NCI-H1092 (cell line): ENCODE data around the gene POLR1A.

Source experiments
- DNase-seq: peaks from one replicate; lab custom pipeline; 2025; lab: John Stamatoyannopoulos, UW

Gene POLR1A

DNA sequence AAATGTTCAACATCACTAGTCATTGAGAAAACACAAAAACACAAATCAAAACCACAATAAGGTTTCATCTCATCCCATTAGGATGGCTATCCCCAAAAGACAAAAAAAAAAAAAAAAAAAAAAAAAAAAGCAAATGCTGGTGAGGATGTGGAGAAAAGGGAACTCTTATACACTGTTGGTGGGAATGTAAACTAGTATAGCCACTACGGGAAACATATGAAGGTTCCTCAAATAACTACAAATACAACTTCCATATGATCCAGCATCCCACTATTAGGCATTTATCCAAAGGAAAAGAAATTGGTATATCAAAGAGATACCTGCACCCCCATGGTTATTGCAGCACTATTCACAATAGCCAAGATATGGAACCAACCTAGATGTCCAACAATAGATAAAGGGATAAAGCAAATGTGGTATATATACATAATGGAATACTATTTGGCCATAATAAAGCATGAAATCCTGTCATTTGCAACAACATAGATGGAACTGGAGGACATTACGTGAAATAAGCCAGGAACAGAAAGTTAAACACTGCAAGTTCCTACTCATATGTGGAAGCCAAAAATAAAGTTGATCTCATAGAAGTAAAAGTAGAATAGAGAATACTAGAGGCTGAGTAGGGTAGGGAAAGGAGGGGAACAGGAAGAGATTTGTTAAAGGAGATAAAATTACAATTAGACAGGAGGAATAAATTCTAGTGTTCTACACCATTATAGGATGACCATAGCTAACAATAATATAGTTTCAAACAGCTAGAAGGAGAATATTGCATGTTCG is 8.4 kb downstream of the POLR1A start:
- no peak for DNase-seq

DNA sequence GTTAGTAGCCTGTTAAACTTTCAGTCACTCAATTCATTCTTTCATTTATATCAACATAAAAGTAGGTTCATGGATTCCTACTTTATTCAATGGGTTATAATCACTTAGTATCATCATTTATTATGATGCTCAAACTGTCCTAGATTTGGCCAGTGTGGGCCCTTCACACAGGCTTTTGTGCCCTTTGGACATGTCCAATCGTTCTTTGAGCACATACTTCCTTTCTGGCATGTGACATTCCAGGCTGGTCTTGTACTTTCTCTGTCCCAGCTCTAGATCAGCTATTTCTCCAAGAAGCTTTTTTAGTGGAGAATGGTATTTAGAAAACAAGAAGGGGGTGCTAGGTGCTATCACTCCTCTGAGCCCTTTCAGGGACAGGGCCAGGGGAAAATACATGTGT is 11.5 kb downstream of the POLR1A start:
- no peak for DNase-seq

DNA sequence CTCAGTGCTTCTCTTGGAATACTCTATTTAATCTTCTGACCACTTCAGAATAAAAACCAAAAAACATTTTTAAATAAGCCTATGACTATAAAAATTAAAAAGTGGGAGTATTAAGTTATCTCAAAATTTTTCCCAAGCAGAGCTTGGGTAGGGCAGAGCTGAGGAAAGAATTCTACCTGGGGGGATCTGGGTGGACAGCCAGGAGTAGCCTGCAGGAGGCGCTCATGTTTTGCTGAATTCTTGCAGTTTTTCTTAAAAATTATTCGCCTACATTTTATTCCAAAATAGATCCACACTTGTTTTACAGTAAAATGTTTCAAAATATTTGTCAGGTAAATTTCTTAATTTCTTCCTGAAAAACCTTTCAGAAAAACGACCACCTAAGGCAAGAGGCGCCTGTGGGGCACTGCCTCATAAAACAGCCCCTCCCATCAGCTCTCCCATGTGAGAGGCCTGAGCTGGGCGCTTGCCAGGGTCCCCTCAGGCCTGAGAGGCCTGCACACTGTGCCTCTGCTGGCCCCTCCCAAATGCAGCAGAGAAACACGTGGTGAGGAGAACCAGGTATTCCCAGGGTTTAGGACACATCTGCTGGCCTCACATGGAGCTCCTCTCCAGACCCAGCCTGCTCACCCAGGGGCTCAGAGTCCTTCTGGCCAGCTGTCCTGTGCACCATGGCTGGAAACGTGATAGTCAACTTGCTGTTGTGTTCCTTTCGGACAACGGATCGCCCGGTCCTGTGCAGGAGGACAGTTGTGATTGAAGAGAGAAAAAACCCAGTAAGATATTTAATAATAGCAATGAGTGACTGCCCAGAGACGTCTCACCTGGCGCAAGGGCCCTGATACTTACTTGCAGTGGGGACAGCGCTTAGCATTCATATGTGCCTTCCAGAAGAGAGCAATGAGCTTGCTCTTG is 17.5 kb downstream of the POLR1A start:
- no peak for DNase-seq

DNA sequence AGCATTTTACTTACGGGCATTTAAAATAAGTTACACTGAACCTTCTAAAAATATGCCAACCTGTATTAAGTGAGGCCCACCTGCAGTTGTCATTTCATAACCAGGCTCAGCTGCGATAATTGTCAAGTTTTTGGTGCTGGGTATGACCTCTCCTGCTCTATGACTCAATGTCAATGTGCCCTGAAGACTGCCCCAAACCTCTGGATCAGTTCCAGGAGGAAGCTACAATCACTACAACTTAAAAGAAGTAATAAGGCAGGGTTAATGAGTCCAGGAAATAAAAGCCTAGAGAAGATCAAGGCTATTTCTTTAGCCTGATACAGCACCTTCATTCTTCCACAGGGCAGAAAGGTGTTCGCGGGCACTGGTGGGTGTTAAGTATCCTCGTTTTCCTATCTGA is 22.9 kb downstream of the POLR1A start:
- no peak for DNase-seq

GRCh38 chr2:86081724-86082123 is 24.0 kb downstream of the POLR1A start:
- no peak for DNase-seq

DNA sequence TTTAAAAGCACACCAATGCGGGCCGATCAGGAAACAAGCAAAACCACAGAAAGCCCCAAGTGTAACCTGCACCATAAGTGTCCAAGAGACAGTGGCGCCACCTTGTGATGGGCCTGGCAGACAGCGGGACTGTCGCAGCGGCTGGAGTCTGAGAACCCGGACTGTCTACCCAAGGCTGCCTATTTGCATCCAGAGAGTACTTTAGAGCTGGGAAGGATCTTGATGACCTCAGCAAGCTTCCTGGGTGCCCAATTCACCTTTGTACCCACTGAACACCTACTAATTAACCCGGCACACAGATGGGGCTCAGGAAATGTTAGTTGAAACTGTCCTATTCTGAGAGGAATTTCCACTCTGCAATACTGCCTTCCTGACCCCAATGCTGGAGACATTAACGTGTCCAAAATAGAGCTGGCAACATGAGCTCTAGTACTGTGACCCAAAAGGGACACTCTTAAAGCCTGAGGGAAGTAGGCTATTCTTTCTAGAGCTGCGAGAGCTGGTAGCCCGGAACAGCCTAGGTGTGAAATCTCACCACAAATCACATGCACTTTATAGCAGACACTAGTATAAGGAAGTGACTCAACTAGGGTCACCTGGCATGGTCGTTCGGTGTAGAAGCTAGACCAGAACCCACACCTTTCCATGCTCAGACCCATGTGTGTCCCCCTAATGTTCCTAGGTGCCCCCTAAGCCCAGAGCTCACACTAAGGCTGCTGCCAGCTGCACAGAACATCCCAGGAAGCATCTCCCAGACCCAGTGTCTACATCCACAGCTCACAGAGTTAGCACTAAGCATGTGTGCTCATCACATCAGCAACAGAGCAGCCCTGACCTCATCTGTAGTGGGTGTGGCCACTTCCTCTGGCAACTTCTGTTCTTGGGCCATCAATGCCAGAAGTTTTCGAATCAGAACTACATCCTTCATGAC is 25.4 kb downstream of the POLR1A start:
- peak; percentile 27 for DNase-seq

GRCh38 chr2:86078774-86079545 is 26.7 kb downstream of the POLR1A start:
- DNase-seq: peak; percentile 19

GRCh38 chr2:86075886-86076285 is 29.8 kb downstream of the POLR1A start:
- no peak for DNase-seq

DNA sequence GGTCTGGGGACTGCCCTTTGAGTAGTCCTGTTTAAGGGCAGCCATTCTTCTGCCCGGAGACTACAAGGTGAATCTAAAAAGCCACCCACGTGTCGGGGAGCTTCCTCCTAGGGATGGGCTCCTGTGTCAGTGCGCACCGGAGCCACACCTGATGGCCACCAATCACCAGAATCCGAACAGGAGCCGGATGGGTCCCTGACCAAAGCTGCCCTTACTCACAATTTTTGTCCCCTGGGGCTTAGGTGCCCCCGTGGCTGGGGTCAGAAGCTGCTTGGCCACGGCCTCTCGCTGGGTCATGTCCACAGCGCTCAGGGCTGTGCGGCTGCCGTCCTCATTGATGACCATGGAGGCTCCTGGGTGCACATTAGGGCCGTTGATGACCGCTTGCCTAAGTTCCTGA is 30.9 kb downstream of the POLR1A start:
- no peak for DNase-seq

DNA sequence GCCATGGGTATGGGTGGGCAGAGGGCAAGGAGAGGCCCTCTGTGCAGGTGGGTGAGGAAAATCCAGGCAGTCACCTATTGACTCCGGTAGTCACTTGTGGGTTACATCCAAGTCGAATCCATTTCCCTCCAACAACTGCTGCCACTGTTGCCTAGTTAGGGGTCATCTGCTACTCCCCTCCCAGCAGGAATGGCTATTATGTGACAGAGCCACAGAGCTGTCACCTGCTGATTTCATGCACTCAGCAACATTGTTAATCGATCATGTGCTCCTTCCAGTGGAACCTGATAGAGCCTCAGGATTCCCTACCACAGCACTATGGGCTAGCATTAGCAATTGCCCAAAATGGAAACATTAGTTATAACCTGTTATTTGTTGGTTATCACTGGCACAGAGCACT is 31.4 kb downstream of the POLR1A start:
- DNase-seq: no peak

GRCh38 chr2:86073225-86073624 is 32.5 kb downstream of the POLR1A start:
- DNase-seq: no peak

- peak; percentile 66 for DNase-seq
Observed at GRCh38 chr2:86072271-86072858, 33.3 kb downstream of the POLR1A start.

- DNase-seq: no peak
Observed at GRCh38 chr2:86070868-86071267, 34.8 kb downstream of the POLR1A start.

DNA sequence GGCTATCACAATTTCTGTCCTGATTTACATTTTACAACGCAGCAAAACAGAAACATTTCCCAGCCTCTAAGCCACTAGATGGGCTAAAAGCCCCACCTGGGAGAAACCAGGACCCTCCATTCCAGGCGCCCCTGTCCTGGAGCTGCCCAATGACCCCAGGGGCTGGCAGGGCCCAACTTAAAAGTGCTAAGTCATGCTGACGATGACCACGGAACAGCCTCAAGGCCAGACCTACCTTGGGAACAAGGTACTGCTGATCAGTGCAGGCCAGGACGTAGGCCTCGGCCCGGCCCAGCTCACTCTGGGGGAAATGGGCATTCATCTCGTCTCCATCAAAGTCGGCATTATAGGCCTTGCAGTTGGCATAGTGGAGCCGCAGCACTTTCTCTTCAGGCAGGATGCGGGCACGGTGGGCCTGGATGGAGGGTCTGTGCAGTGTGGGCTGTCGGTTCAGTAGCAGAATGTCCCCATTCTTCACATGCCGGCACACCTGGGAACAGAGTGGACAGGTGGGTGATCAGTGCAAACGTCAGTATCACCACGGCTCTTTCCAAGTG is 35.8 kb downstream of the POLR1A start:
- DNase-seq: no peak

GRCh38 chr2:86069091-86069685 is 36.5 kb downstream of the POLR1A start:
- DNase-seq: no peak

DNA sequence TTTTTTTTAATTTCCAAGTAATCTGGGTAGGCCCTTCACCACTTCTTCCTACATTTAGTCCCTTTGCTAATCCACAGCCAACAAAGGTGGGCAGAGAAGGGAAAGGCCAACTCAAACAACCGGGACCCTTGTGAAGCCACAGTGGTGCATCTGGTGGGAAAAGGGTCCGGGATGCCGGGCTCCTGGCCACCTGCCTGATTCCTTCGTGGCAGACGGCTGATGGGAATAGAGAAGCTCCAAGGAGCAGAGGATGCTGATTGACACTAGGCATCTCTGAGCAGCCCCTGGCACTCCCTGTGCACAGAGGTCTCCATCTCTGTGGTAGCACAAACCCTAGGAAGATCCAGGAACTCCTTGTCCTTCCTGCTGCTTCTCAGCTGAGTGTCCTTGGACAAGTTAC is 37.0 kb downstream of the POLR1A start:
- no peak for DNase-seq

GRCh38 chr2:86068136-86068588 is 37.5 kb downstream of the POLR1A start:
- DNase-seq: peak; percentile 53

DNA sequence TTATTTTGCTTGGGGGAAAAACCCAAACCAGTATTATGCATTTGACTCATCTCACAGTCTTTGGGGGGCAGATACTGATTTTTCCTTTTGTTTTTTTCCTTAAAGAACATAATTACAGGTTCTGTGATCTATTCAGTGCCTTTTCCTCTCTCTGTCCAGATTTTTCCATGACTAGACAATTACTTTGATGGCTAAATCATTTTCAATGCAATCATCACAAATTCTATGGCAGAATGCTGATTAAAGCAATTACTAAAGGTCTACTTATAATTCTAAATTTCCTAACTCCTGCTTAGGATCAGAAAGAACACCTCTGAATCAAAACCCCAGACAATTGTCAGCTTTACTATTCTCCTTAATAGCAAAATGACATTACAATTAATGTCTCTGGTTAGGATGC is 38.8 kb downstream of the POLR1A start:
- no peak for DNase-seq

DNA sequence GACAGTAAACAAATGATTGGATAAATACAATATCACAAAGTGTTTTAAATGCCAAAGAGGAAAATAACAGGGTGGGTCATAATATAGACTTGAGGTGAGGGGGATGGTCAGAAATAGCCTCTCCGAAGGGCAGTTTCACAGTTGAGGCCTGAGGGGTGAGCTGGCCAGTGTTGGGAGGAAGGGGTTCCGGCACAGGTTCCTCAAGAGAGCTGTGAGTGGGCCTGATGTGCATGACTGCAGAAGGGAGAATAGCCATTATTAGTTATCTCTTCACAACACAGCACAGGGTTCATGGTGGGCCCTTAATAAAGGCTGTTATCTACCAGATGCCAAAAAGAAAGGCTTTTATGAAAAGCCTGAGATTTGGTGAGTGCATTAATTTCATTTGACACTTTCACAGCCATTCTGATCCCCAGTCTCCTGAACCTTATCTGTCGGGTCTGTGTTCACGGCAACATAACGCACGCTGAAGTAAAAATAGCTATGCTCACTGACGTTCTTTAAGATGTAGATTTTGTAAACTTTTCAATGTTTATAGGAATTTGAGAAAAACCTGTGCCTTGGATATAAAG is 39.6 kb downstream of the POLR1A start:
- DNase-seq: no peak

DNA sequence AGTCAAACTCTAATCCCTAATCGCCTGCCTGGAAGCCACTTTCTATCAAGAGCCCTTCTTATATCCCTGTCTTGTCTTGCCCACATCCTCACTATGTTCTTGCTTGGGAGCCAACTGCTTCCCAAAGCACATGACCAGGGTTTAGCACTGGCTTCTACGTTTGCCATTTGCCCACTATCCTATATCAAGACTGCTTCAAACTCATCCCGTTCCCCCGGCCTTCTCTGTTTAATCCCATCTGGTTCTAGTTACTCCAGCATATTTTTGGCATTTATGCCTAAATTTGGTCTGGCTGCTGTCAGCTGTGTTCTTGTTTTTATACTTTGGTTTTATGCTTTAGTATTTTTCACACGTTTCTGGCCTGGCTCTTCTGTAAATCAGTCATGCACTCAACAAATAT is 40.2 kb downstream of the POLR1A start:
- no peak for DNase-seq
